ENCODE data around the gene POFUT1.

The POFUT1 gene

GRCh38 chr20:32285082-32285620 is 77.5 kb downstream of the POFUT1 start:
- peak; percentile 14 for DNase-seq

- peak; percentile 73 for DNase-seq
Measured at GRCh38 chr20:32285621-32286371, 78.1 kb downstream of the POFUT1 start.

- no peak for DNase-seq
Measured at GRCh38 chr20:32287231-32287638, 79.6 kb downstream of the POFUT1 start.

Data from CD4-positive, alpha-beta T cell treated with Interleukin-17A for 1 hour (primary cell).